HG03159 (cell line): ENCODE data around the gene ZNF232.
"Not testable (repeated sequence)": the region's sequence is repeated elsewhere in the genome, so short reads cannot be mapped to it uniquely, and the experiment has no call there.

Experiments used
- ATAC-seq: cut with Tn5 transposase; IDR thresholded peaks from one replicate; pipeline ENCODE4 v1.9.1; 2021; ENCODE audit warnings: mild to moderate bottlenecking, moderate library complexity; ENCODE audit not compliant: unreplicated experiment

The ZNF232 gene

DNA sequence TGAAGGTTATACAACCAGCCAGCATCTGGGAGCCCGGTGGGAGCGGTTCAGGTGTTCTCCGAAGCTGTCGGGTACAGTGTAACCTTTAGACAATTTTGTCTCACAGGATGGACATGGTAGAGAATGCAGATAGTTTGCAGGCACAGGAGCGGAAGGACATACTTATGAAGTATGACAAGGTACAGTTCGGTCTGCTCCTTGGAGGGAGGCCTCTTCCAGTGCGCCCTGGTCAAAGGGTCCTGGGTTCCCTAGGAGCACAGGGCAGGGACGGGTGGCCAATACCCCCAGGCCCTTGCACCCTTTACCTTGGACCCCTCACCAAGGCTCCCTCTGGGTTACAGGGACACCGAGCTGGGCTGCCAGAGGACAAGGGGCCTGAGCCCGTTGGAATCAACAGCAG, 18.6 kb upstream of the ZNF232 start:
- ATAC-seq: not testable (repeated sequence)

DNA sequence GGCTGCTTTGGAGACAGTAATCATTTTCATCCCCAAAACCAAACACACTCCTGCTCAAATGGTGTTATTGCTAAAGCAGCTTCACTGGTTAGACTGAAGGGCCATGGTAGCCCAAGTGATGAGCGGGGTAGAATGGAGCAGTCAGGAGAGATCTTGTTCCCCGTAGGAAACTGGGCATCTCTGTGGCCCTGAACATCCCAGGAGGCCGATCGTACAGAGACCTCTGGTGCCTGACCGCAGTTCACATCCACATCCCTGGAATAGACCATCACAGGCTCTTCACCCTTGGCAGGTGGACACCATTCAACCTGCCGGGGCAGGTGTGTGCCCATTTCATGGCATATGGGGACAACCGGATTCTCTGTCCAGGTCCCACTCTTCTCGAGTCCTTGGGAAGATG, 18.1 kb upstream of the ZNF232 start:
- ATAC-seq: not testable (repeated sequence)

DNA sequence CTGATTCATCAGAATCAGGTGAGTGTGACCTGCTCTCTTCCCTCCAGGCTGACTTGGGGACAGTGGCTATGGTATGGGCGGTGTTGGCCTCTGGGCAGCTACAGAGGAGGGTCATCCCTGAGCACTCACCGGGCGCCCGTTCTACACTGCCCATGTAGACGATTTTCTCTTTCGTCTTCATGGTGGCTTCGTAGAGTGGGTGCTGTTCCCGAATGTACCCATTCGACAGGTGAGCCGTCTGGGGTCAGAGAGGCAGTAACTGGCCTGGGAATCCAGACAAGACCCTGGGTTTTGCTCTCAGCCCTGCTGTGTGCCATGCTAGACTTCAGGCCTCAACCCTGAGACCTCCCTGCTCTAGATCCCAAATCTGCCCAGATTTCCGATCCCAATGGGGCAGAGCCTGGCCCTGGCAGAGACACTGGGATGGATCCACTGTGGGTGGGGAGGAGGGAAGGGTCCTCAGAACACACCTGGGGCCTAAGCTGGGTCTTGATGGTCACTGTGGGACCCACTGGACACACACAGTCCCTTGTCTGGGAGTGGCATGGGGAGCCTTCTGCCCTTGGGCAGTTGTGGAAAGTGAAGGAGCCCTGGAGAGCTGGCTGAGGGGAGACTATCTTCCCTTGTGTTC, 17.3 kb upstream of the ZNF232 start:
- no peak for ATAC-seq

GRCh38 chr17:5128387-5128786, 16.7 kb upstream of the ZNF232 start:
- ATAC-seq: not testable (repeated sequence)

- no peak for ATAC-seq
These were observed 16.2 kb upstream of the ZNF232 start for GRCh38 chr17:5127910-5128309.

DNA sequence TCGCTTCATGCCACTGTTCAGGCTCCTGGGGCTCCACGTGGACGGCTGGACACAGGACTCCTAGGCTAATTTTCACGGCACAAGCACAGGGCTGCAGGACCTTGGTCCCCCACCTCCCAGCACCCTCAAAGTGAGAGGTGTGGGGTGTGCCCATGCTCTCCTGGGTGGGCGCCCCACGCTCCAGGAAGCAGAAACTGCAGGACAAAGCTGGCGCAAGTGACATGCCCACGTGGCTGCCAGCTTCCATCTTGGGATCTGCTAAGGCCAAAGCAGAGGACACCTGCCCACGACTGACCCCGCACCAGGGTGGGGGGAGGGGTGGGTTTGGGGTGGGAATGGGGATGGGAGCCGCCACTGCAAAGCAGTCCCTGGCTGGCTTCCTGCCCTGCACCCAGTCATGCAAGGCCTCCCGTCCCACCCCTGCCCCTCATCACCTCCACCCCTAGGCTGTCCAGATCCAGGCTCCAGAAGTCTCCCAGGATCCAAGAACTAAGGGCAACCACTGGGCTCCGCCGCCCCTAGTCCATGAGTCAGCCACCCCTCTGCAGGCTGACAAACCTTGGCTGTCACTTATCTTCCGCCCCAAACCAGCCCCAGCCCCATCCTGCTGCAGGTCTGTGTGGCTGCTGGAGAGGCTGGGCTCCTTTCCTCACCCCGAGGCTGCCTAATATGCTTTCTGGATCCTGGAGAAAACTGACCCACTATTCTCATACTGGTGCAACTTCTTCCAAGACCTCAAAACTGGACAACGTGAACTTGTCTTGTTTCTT, 15.2 kb upstream of the ZNF232 start:
- ATAC-seq: no peak

DNA sequence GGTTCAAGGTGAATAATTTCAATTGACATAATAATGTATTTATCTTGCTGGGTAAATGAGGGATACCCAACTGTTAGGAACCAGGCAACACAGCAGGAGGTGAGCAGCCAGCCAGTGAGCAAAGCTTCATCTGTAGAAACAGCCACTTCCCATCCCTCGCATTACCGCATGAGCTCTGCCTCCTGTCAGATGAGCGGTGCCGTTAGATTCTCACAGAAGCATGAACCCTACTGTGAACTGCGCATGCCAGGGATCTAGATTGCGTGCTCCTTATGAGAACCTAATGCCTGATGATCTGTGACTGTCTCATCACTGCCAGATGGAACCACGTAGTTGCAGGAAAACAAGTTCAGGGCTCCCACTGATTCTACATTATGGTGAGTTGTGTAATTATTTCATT, 13.2 kb upstream of the ZNF232 start:
- not testable (repeated sequence) for ATAC-seq

GRCh38 chr17:5124125-5124760, 12.6 kb upstream of the ZNF232 start:
- not testable (repeated sequence) for ATAC-seq

DNA sequence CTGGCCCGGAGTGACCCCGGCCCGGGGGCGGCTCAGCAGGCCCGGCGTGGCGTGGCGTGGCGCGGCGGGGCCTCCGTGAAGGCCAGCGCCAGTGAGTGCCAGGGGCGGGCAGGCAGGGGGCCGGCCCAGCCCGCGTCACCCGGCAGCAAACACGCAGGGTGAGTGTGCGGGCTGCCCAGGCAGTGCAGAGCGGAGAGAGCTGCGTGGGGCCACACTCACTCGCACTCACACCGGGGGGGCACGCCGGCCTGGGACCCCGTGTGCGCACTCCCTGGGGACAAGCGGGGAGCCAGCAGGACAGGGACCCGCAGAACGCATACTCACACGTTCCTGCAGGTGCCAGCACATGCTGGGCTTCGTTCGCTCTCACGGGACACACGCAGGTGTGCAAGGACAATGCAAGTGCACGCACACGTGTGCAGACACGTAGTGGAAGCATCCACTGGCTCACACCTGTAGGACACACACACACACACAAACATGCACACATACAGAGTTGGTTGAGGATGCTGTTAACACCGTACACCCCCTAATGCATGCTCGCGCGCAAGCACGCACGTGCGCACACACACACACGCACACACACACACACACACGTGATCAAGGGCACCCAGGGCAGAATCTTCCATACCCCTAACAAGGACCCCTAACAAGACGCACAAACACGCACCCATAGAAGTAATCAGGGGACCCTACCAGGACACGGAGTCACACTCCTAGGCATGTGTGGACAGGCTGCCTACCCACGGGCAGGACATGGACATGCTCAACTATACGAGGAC, 11.9 kb upstream of the ZNF232 start:
- ATAC-seq: no peak

GRCh38 chr17:5122586-5123342, 11.1 kb upstream of the ZNF232 start:
- ATAC-seq: no peak

DNA sequence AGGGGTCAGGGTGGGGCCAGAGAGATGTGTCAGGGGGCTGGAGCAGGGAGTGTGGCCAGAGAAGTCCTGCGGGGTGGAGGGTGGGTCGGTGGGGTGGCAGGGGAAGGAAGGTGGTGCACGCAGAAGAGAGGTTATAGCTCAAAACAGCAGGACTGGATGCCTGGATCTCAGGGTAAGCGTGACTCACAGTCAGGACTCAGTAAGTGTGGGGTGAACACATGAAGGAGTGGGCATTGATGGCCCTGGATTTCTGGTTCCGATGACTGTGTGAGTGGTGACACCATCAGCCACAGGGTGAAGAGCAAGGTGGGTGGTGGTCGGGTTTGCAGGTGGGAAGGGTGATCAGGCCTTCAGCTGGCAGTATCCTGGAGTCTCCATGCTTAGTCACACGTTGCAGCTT, 10.4 kb upstream of the ZNF232 start:
- not testable (repeated sequence) for ATAC-seq

DNA sequence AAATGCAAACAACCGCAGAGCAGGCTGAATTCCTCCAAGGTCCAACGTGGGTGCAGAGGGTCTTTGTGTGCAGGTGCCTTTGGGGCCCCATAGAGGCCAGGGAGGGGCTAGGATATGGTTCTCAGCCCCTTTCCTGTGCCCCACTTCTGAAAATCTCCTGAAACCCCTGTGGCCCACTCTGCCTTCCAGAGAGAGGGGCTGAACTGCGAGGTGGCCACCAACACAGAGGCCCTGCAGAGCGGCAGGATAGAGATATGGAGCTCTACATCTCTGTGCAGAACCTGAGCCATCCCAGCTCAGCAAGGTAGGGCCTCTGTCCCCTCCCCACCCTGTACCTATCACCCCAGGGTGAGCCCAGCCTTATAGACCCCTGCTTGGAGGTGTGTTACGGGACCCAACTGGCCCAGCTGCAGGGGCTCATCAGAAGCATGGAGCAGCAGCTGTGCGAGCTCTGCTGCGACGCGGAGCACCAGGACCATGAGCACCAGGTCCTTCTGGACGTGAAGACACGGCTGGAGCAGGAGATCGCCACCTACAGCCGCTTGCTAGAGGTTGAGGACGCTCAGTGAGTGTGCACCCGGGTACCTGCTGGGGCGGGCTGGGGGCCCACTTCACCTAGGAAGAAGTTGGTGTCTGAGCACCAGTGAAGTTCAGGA, 9.6 kb upstream of the ZNF232 start:
- ATAC-seq: no peak

GRCh38 chr17:5120436-5121185, 8.9 kb upstream of the ZNF232 start:
- ATAC-seq: not testable (repeated sequence)

DNA sequence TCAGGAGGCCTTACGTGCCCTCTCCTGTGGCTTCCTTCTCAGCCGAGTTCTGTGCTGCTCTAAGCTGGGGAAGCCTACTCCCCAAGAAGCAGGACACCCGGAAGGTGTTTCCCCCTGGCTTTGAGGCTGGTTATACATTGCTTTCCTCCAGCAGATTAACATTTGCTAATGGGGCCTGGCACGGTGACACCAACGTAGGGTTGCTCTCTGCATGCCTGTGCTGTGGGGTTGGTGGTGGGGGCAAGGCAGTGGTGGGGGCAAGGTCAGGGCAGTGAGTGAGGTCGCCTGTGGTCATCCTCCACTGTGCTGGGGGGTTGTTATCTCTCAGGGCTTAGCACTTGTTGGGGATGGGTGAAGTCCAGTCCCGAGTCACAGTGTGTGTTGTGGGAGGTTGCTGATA, 8.4 kb upstream of the ZNF232 start:
- ATAC-seq: no peak

- ATAC-seq: no peak
These were observed 6.5 kb upstream of the ZNF232 start for GRCh38 chr17:5118219-5118618.

- no peak for ATAC-seq
These were observed 4.3 kb upstream of the ZNF232 start, which contains the start of gene USP6 for GRCh38 chr17:5115673-5116651. Gene USP6, plus strand, starts transcription at chr17:5116032. Its CDS starts 14,336 bp downstream, at chr17:5130368.

GRCh38 chr17:5110816-5111215, 862 bp downstream of the ZNF232 start:
- no peak for ATAC-seq

DNA sequence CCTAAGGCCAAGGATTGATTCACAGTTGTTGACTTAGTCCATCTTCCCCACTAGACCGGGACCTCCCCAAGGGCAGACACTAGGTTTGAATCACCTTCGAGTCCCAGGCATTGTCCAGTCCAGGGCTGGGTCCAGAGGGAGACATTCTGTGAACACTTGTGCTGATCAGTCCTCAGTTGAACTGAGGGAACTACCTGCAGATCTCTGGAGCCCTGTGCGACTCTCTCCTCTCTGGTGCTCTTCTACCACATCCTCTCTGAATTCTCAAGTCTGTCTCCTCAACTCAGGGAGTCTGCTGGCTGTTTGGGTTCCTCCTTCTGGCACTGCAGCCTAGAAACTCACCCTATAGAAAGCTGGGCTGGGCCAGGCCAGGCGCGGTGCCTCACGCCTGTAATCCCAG, 10.8 kb downstream of the ZNF232 start:
- no peak for ATAC-seq
